Gastroesophageal sphincter (tissue), 4 donors: ENCODE measurements around the gene NPFFR1. TPM values are rescaled to one million over a fixed set of nuclear protein-coding genes. Genes with fewer than 3 reads are reported as not detected.

Experiments used
- ATAC-seq: fragments of 150-250 bp; one replicate; pipeline ENCODE4 v1.9.1; 2016; ENCODE audit warnings: mild to moderate bottlenecking, moderate library complexity
- H3K27ac ChIP-seq, 4 donors: fragments of 200-600 bp; sonication (generic) in 3 of 4; 1 replicate in 3 of 4; 2 replicates in 1 of 4; pipeline ENCODE4 v1.5.1; 2016 to 2019
- H3K27me3 ChIP-seq: fragments of 200-600 bp; sonication (generic); one replicate; pipeline ENCODE4 v1.5.1; 2019
- H3K36me3 ChIP-seq, 2 donors: fragments of 200-600 bp; sonication (generic); one replicate each; pipeline ENCODE4 v1.5.1; 2019; ENCODE audit warnings: control low read depth in 1 of 2
- H3K4me1 ChIP-seq, 3 donors: fragments of 200-600 bp; sonication (generic); 1 replicate in 2 of 3; 2 replicates in 1 of 3; pipeline ENCODE4 v1.5.1; 2016 to 2019; ENCODE audit warnings: control low read depth in 2 of 3
- H3K4me3 ChIP-seq, 2 donors: fragments of 200-600 bp; sonication (generic); one replicate each; pipeline ENCODE4 v1.5.1; 2019; ENCODE audit warnings: mild to moderate bottlenecking in 1 of 2, moderate library complexity in 1 of 2
- H3K9me3 ChIP-seq, 3 donors: fragments of 200-600 bp; sonication (generic); one replicate each; pipeline ENCODE4 v1.5.1; 2017 to 2019; ENCODE audit warnings: control low read depth in 2 of 3
- CTCF ChIP-seq, 4 experiments: fragments of 200-600 bp in 2 of 4; fragments of 450-650 bp in 2 of 4; sonication (generic) in 1 of 4; IDR thresholded peaks; one replicate each; pipeline ENCODE4 v1.5.1; 2017 to 2019; ENCODE audit warnings: antibody characterized with exemption in 4 of 4, mild to moderate bottlenecking in 2 of 4, moderate library complexity in 2 of 4
- EP300 ChIP-seq: sonication (generic); formaldehyde crosslinking; IDR thresholded peaks from one replicate; pipeline ENCODE4 v1.6.1; 2017; ENCODE audit warnings: antibody characterized with exemption, mild to moderate bottlenecking
- POLR2A ChIP-seq, 2 donors: fragments of 450-650 bp; IDR thresholded peaks; one replicate each; pipeline ENCODE4 v1.6.1; 2017; ENCODE audit warnings: antibody characterized with exemption in 2 of 2, mild to moderate bottlenecking in 2 of 2, moderate library complexity in 1 of 2
- POLR2AphosphoS5 ChIP-seq: sonication (generic); formaldehyde crosslinking; IDR thresholded peaks from one replicate; pipeline ENCODE4 v1.6.1; 2017; ENCODE audit warnings: antibody characterized with exemption
- WGBS, 2 donors: methylation state at CpG; one replicate each; pipeline ENCODE4 v1.1.5; 2018; ENCODE audit warnings: low coverage in 1 of 2; 5-methylcytosine and 5-hydroxymethylcytosine counted together
- total RNA-seq, 4 donors: library from RNA; depleted of rRNA; stranded (reverse); fragments of >200 nt; gene quantifications; one replicate each; pipeline ENCODE4 v1.1.0, GENCODE V29; 2016

NPFFR1 gene
- total RNA-seq, 4 donors from 2014 or later = under 0.01 to 0.04 (median under 0.01) TPM; not detected in 1

DNA sequence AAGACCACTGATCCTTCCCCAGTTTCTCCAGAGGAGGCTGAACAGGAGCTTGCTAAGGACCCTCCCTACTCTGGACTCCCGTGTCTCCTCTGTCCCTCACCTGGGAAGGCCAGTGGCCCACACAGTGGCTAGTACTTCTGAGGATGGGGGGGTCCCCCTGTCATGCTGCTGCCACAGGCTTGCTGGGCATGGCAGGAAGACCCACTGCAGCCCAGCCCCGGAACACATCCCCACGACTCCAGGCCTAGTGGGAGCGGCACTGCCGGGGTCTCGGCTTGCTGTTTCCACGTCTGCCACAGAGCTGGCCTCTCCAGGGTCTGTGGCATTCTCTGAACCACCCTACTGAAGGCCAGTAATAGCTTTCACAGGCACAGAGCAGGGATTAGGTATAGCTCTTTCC is 25.9 kb upstream of the NPFFR1 start:
- Histone ChIP-seq H3K4me3 (no peak overlapping the region), H3K9me3 (no peaks in the 10 kb centered on the region), H3K27ac (no peak overlapping the region), H3K4me1 (peaks cover 0 to 13% (median 3%) of the 10 kb centered on the region in 3 donors), H3K36me3 (no peaks in the 10 kb centered on the region), H3K27me3 (no peaks in the 10 kb centered on the region)
- ATAC-seq = no peak
- TF ChIP-seq POLR2AphosphoS5 (no peak), POLR2A (IDR thresholded peaks at IDR 0.05) (no peak), EP300 (no peak), CTCF (IDR thresholded peaks at IDR 0.05) (no peak)
- 80% methylated on average over 1 of the region's 7 CpGs; no CpG with 5 or more reads in 1 of the 2 donors for WGBS, 2 donors

DNA sequence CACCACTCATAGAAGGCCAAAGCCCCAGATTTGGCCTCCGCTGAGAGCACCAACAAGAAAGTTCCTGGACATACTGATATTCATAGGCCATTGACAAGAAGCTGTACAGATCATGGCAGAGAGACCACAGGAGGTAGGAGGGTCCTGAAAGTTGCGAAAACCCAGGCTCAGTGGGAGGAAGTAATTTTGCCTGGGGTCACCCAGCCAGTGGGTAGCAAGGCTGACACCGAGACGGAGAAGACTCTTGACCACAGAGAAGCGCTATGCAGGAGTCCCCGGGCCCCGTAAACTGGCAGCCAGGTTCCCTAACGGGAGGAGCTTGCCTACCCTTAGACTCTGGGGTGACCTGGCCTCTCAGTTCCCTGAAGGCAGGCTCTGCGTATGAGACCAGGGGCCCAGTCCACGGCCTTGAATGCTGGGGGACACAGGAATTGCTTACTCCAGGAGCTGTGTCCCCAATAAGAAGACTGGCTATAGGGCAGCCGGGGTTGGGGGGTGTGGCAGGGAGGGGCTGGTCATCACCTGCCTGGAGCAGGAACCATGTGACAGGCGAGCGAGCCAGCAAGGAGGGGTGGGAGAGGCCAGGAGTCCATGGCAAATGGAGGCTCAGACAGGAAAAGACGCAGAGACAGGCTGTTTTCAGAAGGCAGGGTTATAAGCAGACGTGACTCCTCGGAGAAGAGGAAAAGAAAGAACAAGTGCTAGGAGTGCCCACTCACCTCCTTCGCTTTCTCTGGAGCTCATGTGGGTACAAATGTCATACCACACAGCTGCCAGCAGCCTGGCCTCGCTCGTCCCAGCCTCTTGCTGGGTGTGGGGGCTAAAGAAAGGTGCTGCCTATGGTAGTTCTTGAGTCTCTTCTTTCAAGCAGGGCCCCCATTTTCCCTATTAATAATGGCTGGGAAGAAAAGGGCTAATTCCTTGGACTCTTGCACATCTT is 24.6 kb upstream of the NPFFR1 start:
- ATAC-seq = no peak
- Histone ChIP-seq H3K27me3 (no peaks in the 10 kb centered on the region), H3K4me1 (peaks cover 0 to 13% (median 3%) of the 10 kb centered on the region in 3 donors), H3K27ac (no peak overlapping the region), H3K9me3 (no peaks in the 10 kb centered on the region), H3K36me3 (no peaks in the 10 kb centered on the region), H3K4me3 (no peak overlapping the region)
- no peak for TF ChIP-seq CTCF (IDR thresholded peaks at IDR 0.05)
- TF ChIP-seq POLR2A (IDR thresholded peaks at IDR 0.05) = no peak
- TF ChIP-seq EP300 = no peak
- no peak for TF ChIP-seq POLR2AphosphoS5
- WGBS, 2 donors = 91 to 97% methylated on average over 6 to 10 of the region's 19 CpGs

GRCh38 chr10:70306886-70307520 is 23.2 kb upstream of the NPFFR1 start:
- Histone ChIP-seq H3K27me3 (no peaks in the 10 kb centered on the region), H3K36me3 (no peaks in the 10 kb centered on the region), H3K9me3 (no peaks in the 10 kb centered on the region), H3K4me1 (peaks cover 0 to under 1% (median 0%) of the 10 kb centered on the region in 3 donors), H3K27ac (no peak overlapping the region), H3K4me3 (no peak overlapping the region)
- TF ChIP-seq POLR2A (IDR thresholded peaks at IDR 0.05) (no peak), EP300 (no peak), CTCF (IDR thresholded peaks at IDR 0.05) (no peak), POLR2AphosphoS5 (no peak)
- 63 to 82% methylated on average over 1 to 4 of the region's 5 CpGs for WGBS, 2 donors
- ATAC-seq = no peak

GRCh38 chr10:70306181-70306705 is 22.4 kb upstream of the NPFFR1 start:
- H3K27me3 ChIP-seq = no peaks in the 10 kb centered on the region
- no peak overlapping the region for H3K27ac ChIP-seq
- no peak overlapping the region for H3K4me3 ChIP-seq
- TF ChIP-seq POLR2AphosphoS5 = no peak
- TF ChIP-seq EP300 = no peak
- no peak for TF ChIP-seq POLR2A (IDR thresholded peaks at IDR 0.05)
- TF ChIP-seq CTCF (IDR thresholded peaks at IDR 0.05) = no peak
- no peaks in the 10 kb centered on the region for H3K4me1 ChIP-seq
- WGBS, 2 donors = 60 to 90% methylated on average over 1 to 4 of the region's 4 CpGs
- H3K36me3 ChIP-seq = peaks cover 0 to 2% of the 10 kb centered on the region in 2 donors
- ATAC-seq = no peak
- H3K9me3 ChIP-seq = no peaks in the 10 kb centered on the region
